ENCODE results near the gene PARP12.
A peak's percentile ranks its signal among the peaks of the same experiment; 100 is the strongest.

Gene PARP12

DNA sequence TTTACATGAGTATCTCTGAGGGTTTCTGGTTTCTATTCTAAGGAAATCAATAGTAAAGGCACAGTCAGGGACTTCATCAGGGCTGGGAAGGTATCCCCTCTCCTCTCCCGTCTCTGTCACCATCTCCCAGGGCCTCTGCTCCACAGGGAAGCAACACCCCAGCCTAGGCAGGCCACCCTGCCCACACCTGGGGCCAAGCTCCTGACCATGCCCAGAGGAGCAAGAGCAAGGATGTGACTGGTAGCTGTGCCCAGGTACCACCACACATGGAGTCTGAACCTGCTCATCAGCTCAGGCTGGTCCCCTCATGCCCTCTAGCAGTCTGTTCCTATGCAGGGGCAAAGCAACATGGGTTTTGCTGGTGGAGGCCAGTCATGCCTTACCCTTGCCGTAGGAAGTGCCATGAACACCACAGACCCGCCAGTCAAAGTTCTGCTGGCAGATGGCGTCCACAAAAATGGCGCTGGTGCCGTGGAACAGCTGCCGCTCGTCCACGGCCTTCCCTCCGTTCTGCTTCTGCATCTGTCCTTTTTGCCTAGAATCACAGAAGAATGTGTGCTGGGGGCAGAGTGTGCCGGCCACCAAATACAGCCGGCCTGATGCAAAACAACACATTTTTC lies 36.8 kb downstream of the PARP12 start:
- no peak for TF ChIP-seq TCF12 (IDR thresholded peaks at IDR 0.05; ENCODE audit: low read depth)
- TF ChIP-seq, protein P1, sequence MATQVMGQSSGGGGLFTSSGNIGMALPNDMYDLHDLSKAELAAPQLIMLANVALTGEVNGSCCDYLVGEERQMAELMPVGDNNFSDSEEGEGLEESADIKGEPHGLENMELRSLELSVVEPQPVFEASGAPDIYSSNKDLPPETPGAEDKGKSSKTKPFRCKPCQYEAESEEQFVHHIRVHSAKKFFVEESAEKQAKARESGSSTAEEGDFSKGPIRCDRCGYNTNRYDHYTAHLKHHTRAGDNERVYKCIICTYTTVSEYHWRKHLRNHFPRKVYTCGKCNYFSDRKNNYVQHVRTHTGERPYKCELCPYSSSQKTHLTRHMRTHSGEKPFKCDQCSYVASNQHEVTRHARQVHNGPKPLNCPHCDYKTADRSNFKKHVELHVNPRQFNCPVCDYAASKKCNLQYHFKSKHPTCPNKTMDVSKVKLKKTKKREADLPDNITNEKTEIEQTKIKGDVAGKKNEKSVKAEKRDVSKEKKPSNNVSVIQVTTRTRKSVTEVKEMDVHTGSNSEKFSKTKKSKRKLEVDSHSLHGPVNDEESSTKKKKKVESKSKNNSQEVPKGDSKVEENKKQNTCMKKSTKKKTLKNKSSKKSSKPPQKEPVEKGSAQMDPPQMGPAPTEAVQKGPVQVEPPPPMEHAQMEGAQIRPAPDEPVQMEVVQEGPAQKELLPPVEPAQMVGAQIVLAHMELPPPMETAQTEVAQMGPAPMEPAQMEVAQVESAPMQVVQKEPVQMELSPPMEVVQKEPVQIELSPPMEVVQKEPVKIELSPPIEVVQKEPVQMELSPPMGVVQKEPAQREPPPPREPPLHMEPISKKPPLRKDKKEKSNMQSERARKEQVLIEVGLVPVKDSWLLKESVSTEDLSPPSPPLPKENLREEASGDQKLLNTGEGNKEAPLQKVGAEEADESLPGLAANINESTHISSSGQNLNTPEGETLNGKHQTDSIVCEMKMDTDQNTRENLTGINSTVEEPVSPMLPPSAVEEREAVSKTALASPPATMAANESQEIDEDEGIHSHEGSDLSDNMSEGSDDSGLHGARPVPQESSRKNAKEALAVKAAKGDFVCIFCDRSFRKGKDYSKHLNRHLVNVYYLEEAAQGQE (IDR thresholded peaks at IDR 0.05; ENCODE audit: low read depth), result no peak
- no peak for TF ChIP-seq FOXM1 (IDR thresholded peaks at IDR 0.05; ENCODE audit: borderline replicate concordance, low read depth)
- no peak for TF ChIP-seq YY1 (IDR thresholded peaks at IDR 0.05; ENCODE audit: low read depth)
- TF ChIP-seq NFIC (IDR thresholded peaks at IDR 0.05), result no peak
- no peak for TF ChIP-seq TAF1 (IDR thresholded peaks at IDR 0.05; ENCODE audit: low read depth)
- TF ChIP-seq TEAD4 (IDR thresholded peaks at IDR 0.05), result no peak
- no peak for TF ChIP-seq CEBPB (IDR thresholded peaks at IDR 0.05)
- TF ChIP-seq ZBTB7A (IDR thresholded peaks at IDR 0.05; ENCODE audit: low read depth), result no peak
- no peak for TF ChIP-seq RAD21 (IDR thresholded peaks at IDR 0.05; ENCODE audit: low read depth)
- TF ChIP-seq, protein P2, sequence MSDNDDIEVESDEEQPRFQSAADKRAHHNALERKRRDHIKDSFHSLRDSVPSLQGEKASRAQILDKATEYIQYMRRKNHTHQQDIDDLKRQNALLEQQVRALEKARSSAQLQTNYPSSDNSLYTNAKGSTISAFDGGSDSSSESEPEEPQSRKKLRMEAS (IDR thresholded peaks at IDR 0.05), result no peak
- TF ChIP-seq EGR1 (IDR thresholded peaks at IDR 0.05), result no peak
- TF ChIP-seq, protein P3, sequence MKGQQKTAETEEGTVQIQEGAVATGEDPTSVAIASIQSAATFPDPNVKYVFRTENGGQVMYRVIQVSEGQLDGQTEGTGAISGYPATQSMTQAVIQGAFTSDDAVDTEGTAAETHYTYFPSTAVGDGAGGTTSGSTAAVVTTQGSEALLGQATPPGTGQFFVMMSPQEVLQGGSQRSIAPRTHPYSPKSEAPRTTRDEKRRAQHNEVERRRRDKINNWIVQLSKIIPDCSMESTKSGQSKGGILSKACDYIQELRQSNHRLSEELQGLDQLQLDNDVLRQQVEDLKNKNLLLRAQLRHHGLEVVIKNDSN (IDR thresholded peaks at IDR 0.05), result no peak
- TF ChIP-seq EP300 (IDR thresholded peaks at IDR 0.05; ENCODE audit: borderline replicate concordance), result no peak
- no peak for TF ChIP-seq CREB1 (IDR thresholded peaks at IDR 0.05; ENCODE audit: low read depth)

DNA sequence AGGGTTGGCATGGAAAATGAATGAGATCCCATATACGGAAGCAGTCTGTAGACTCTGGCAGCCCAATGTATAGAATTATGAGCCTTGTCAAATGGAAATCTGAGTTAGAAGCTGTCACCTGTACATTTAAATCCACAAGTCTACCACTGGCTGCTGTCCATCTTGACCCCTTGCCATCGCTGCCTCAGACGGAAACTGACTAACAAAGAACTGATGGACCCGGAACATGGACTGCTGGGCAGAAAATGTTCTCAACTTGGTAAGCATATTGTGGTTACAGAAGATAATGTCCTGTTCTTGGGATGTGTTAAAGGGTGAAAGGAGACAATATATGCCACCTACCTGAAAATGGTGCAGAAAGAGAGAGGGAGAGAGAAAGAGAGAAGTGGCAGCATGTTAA lies 37.5 kb downstream of the PARP12 start:
- TF ChIP-seq FOXM1 (IDR thresholded peaks at IDR 0.05; ENCODE audit: borderline replicate concordance, low read depth) (no peak), EP300 (IDR thresholded peaks at IDR 0.05; ENCODE audit: borderline replicate concordance) (no peak), TCF12 (IDR thresholded peaks at IDR 0.05; ENCODE audit: low read depth) (no peak), TEAD4 (IDR thresholded peaks at IDR 0.05) (no peak), EGR1 (IDR thresholded peaks at IDR 0.05) (no peak), ZBTB7A (IDR thresholded peaks at IDR 0.05; ENCODE audit: low read depth) (no peak), TAF1 (IDR thresholded peaks at IDR 0.05; ENCODE audit: low read depth) (no peak), NFIC (IDR thresholded peaks at IDR 0.05) (no peak), YY1 (IDR thresholded peaks at IDR 0.05; ENCODE audit: low read depth) (no peak)
- TF ChIP-seq, protein P3 (IDR thresholded peaks at IDR 0.05), result no peak

DNA sequence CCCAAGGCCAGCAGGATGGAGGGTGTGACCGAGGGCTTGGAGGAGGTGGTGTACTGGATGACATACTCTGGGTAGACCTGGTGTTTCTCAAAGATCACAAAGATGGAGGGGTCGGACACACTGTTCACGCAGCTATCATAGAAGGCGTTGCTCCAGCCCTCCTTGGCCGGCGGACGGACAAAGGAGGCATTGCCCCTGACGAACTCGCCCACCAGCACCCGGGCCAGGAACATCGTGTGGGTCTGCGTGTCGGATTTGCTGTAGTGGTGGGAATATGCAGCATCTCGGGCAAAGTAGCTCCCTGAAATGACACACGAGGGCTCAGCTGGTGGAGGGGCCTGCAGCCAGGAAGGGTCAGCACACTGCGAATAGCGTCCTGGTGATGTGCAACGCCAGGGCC lies 38.2 kb downstream of the PARP12 start:
- TF ChIP-seq, protein P3 (IDR thresholded peaks at IDR 0.05), result no peak
- TF ChIP-seq TAF1 (IDR thresholded peaks at IDR 0.05; ENCODE audit: low read depth) (no peak), ZBTB7A (IDR thresholded peaks at IDR 0.05; ENCODE audit: low read depth) (no peak), TEAD4 (IDR thresholded peaks at IDR 0.05) (no peak), RAD21 (IDR thresholded peaks at IDR 0.05; ENCODE audit: low read depth) (no peak), FOXM1 (IDR thresholded peaks at IDR 0.05; ENCODE audit: borderline replicate concordance, low read depth) (no peak), CEBPB (IDR thresholded peaks at IDR 0.05) (no peak), CREB1 (IDR thresholded peaks at IDR 0.05; ENCODE audit: low read depth) (no peak), NFIC (IDR thresholded peaks at IDR 0.05) (no peak), EGR1 (IDR thresholded peaks at IDR 0.05) (no peak), EP300 (IDR thresholded peaks at IDR 0.05; ENCODE audit: borderline replicate concordance) (no peak), TCF12 (IDR thresholded peaks at IDR 0.05; ENCODE audit: low read depth) (no peak), YY1 (IDR thresholded peaks at IDR 0.05; ENCODE audit: low read depth) (no peak)
- TF ChIP-seq, protein P1 (IDR thresholded peaks at IDR 0.05; ENCODE audit: low read depth), result no peak
- TF ChIP-seq, protein P2 (IDR thresholded peaks at IDR 0.05), result no peak

DNA sequence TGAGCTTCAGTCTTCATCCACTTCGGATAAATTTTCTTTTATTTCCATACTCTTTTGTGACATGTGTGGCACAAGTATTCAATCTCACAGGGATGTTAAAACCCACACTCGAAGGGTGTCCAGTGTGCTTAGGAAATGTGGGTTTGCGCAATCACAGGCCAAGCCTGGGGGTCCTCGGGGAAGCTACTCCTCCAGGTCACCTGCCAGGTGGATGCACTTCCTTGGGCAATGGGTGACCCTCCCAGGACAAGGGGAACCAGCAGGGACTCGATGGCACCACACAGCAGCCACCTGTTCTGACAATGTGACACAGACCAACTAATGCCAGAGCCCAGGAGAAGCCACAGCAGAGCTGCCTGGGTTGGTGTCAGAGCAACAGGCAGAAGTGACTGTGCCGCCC lies 39.0 kb downstream of the PARP12 start:
- TF ChIP-seq TAF1 (IDR thresholded peaks at IDR 0.05; ENCODE audit: low read depth) (no peak), CEBPB (IDR thresholded peaks at IDR 0.05) (peak; percentile 48)

DNA sequence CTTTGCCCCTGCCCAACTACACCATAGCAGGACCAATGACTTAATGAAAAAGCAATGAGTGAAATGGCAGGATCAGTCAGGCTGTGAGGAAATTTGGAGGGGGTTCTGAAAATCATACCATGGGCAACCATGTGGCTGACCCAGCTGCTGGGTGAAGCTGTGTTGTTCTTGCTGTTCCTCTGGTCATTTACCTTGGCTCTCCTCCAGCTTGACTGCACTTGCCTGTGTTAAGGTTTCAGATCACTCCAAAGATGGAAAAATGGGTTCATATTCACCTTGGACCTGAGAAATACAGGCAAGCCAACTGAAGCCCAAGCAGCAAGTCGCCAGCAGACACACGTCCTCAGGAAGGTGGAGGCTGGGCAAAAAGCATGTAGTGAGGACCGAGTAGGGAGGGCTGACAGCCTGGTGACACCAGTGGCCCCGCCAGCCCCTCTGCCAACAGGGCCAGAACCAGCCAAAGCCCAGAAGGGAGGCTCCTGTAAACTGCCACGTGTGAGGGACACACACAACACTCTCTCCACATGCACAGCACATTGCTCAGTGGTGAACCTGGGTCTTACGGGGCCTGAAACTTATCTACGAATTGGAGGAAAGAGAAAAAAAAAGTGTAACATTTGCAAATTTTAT lies 40.1 kb downstream of the PARP12 start:
- TF ChIP-seq FOXM1 (IDR thresholded peaks at IDR 0.05; ENCODE audit: borderline replicate concordance, low read depth), result no peak
- no peak for TF ChIP-seq ZBTB7A (IDR thresholded peaks at IDR 0.05; ENCODE audit: low read depth)
- TF ChIP-seq EP300 (IDR thresholded peaks at IDR 0.05; ENCODE audit: borderline replicate concordance), result no peak
- TF ChIP-seq, protein P3 (IDR thresholded peaks at IDR 0.05), result no peak
- no peak for TF ChIP-seq CEBPB (IDR thresholded peaks at IDR 0.05)
- no peak for TF ChIP-seq RAD21 (IDR thresholded peaks at IDR 0.05; ENCODE audit: low read depth)
- TF ChIP-seq YY1 (IDR thresholded peaks at IDR 0.05; ENCODE audit: low read depth), result no peak
- TF ChIP-seq, protein P1 (IDR thresholded peaks at IDR 0.05; ENCODE audit: low read depth), result no peak
- no peak for TF ChIP-seq EGR1 (IDR thresholded peaks at IDR 0.05)
- no peak for TF ChIP-seq TAF1 (IDR thresholded peaks at IDR 0.05; ENCODE audit: low read depth)
- no peak for TF ChIP-seq TEAD4 (IDR thresholded peaks at IDR 0.05)
- TF ChIP-seq, protein P2 (IDR thresholded peaks at IDR 0.05), result no peak
- no peak for TF ChIP-seq TCF12 (IDR thresholded peaks at IDR 0.05; ENCODE audit: low read depth)
- no peak for TF ChIP-seq CREB1 (IDR thresholded peaks at IDR 0.05; ENCODE audit: low read depth)
- no peak for TF ChIP-seq NFIC (IDR thresholded peaks at IDR 0.05)
